H9 (cell line): ENCODE measurements around the gene GARNL3. TPM values are rescaled to one million over a fixed set of nuclear protein-coding genes. Genes with fewer than 3 reads are reported as not detected.

Source experiments
- DNase-seq: peaks from one replicate; pipeline ENCODE4 v3.0.0-alpha.2; 2017
- H2AFZ ChIP-seq: one replicate; pipeline ENCODE4 v1.6.1; 2013; ENCODE audit warnings: mild to moderate bottlenecking, low read length, control low read depth, moderate library complexity
- H2AK5ac ChIP-seq: 2 replicates; pipeline ENCODE4 v1.6.1; 2013; ENCODE audit warnings: low read length, control low read depth, mixed read lengths; ENCODE audit not compliant: insufficient read length
- H2BK120ac ChIP-seq: one replicate; pipeline ENCODE4 v1.6.1; 2013; ENCODE audit warnings: low read depth, mild to moderate bottlenecking, low read length, control low read depth, inconsistent platforms; ENCODE audit not compliant: poor library complexity, severe bottlenecking
- H2BK12ac ChIP-seq: 2 replicates; pipeline ENCODE4 v1.6.1; 2013; ENCODE audit warnings: low read length, control low read depth, mixed read lengths, low read depth; ENCODE audit not compliant: insufficient read length
- H2BK15ac ChIP-seq: 2 replicates; pipeline ENCODE4 v1.6.1; 2013; ENCODE audit warnings: low read depth, low read length, control low read depth
- H2BK20ac ChIP-seq: one replicate; pipeline ENCODE4 v1.6.1; 2013; ENCODE audit warnings: low read depth, mild to moderate bottlenecking, low read length, control low read depth, inconsistent platforms; ENCODE audit not compliant: poor library complexity, severe bottlenecking
- H2BK5ac ChIP-seq: 2 replicates; pipeline ENCODE4 v1.6.1; 2013; ENCODE audit warnings: low read length, control low read depth, mixed read lengths; ENCODE audit not compliant: insufficient read length
- H3K14ac ChIP-seq: 2 replicates; pipeline ENCODE4 v1.6.1; 2013; ENCODE audit warnings: low read length, control low read depth; ENCODE audit not compliant: insufficient read depth
- H3K18ac ChIP-seq: 2 replicates; pipeline ENCODE4 v1.6.1; 2013; ENCODE audit warnings: low read depth, mild to moderate bottlenecking, mixed read lengths, low read length, control low read depth; ENCODE audit not compliant: insufficient read length
- H3K23ac ChIP-seq: 2 replicates; pipeline ENCODE4 v1.6.1; 2013; ENCODE audit warnings: low read length, control low read depth, mixed read lengths, low read depth; ENCODE audit not compliant: insufficient read length
- H3K23me2 ChIP-seq: 2 replicates; pipeline ENCODE4 v1.6.1; 2013; ENCODE audit warnings: low read depth, mild to moderate bottlenecking, mixed read lengths, low read length, control low read depth; ENCODE audit not compliant: insufficient read length, poor library complexity, severe bottlenecking
- H3K27ac ChIP-seq: 2 replicates; pipeline ENCODE4 v1.5.1; 2013; ENCODE audit warnings: low read length, control low read depth, mixed read lengths, low read depth; ENCODE audit not compliant: insufficient read length
- H3K27me3 ChIP-seq: 2 replicates; pipeline ENCODE4 v1.6.1; 2013; ENCODE audit warnings: low read length, control low read depth, inconsistent platforms; ENCODE audit not compliant: insufficient read depth
- H3K4ac ChIP-seq: 2 replicates; pipeline ENCODE4 v1.6.1; 2013; ENCODE audit warnings: low read depth, mild to moderate bottlenecking, control low read depth, inconsistent platforms, low read length, moderate library complexity
- H3K4me1 ChIP-seq: 2 replicates; pipeline ENCODE4 v1.6.1; 2013; ENCODE audit warnings: low read length, control low read depth, inconsistent platforms; ENCODE audit not compliant: insufficient read depth
- H3K4me2 ChIP-seq: 2 replicates; pipeline ENCODE4 v1.6.1; 2013; ENCODE audit warnings: low read length, control low read depth, mixed read lengths; ENCODE audit not compliant: insufficient read length, insufficient read depth
- H3K56ac ChIP-seq: 2 replicates; pipeline ENCODE4 v1.6.1; 2013; ENCODE audit warnings: low read depth, mild to moderate bottlenecking, mixed read lengths, low read length, control low read depth; ENCODE audit not compliant: insufficient read length
- H3K79me1 ChIP-seq: 2 replicates; pipeline ENCODE4 v1.6.1; 2013; ENCODE audit warnings: low read depth, mild to moderate bottlenecking, moderate library complexity, low read length, control low read depth, inconsistent platforms; ENCODE audit not compliant: insufficient read depth, poor library complexity, severe bottlenecking
- H3K79me2 ChIP-seq: 2 replicates; pipeline ENCODE4 v1.6.1; 2013; ENCODE audit warnings: low read length, control low read depth, inconsistent platforms; ENCODE audit not compliant: insufficient read depth
- H3K9ac ChIP-seq: 2 replicates; pipeline ENCODE4 v1.6.1; 2013; ENCODE audit warnings: low read length, control low read depth, mixed read lengths; ENCODE audit not compliant: insufficient read length; ENCODE audit errors: extremely low read depth
- H3K9me3 ChIP-seq: one replicate; pipeline ENCODE4 v1.6.1; 2013; ENCODE audit warnings: low read depth, low read length, inconsistent platforms; ENCODE audit not compliant: control insufficient read depth
- H3T11ph ChIP-seq: one replicate; pipeline ENCODE4 v1.6.1; 2013; ENCODE audit warnings: mild to moderate bottlenecking, low read length, control low read depth, inconsistent platforms
- H4K20me1 ChIP-seq: one replicate; pipeline ENCODE4 v1.6.1; 2013; ENCODE audit not compliant: control insufficient read depth, insufficient read length, insufficient read depth
- H4K5ac ChIP-seq: 2 replicates; pipeline ENCODE4 v1.6.1; 2013; ENCODE audit warnings: low read depth, mild to moderate bottlenecking, mixed read lengths, low read length, control low read depth; ENCODE audit not compliant: insufficient read length
- H4K8ac ChIP-seq: replicated peaks from 2 replicates; pipeline ENCODE4 v1.6.1; 2013; ENCODE audit warnings: low read length, control low read depth, mixed read lengths, low read depth; ENCODE audit not compliant: insufficient read length
- H4K91ac ChIP-seq: 2 replicates; pipeline ENCODE4 v1.6.1; 2013; ENCODE audit warnings: low read depth, mild to moderate bottlenecking, moderate library complexity, mixed read lengths, low read length, control low read depth; ENCODE audit not compliant: insufficient read length
- H3K27ac Mint-ChIP-seq, 3 experiments: 2 replicates in 2 of 3; 3 replicates in 1 of 3; pipeline ENCODE4 v1.8.0; 2020 to 2021; ENCODE audit warnings: mixed read lengths in 3 of 3, mild to moderate bottlenecking in 1 of 3, moderate library complexity in 1 of 3
- H3K27me3 Mint-ChIP-seq: 2 replicates; pipeline ENCODE4 v1.8.0; 2021; ENCODE audit warnings: low read depth, mild to moderate bottlenecking, moderate library complexity, mixed read lengths
- H3K36me3 Mint-ChIP-seq, 3 experiments: 2 replicates in 2 of 3; 3 replicates in 1 of 3; pipeline ENCODE4 v1.8.0; 2020 to 2021; ENCODE audit warnings: low read depth in 3 of 3, mixed read lengths in 3 of 3; ENCODE audit not compliant: insufficient read depth in 1 of 3
- H3K4me1 Mint-ChIP-seq, 2 experiments: 2 replicates each; pipeline ENCODE4 v1.8.0; 2020; ENCODE audit warnings: mixed read lengths in 2 of 2
- H3K4me3 Mint-ChIP-seq, 2 experiments: 2 replicates in 1 of 2; 3 replicates in 1 of 2; pipeline ENCODE4 v1.8.0; 2020 to 2021; ENCODE audit warnings: mild to moderate bottlenecking in 2 of 2, mixed read lengths in 2 of 2, moderate library complexity in 1 of 2
- H3K9me3 Mint-ChIP-seq, 2 experiments: 2 replicates in 1 of 2; 3 replicates in 1 of 2; pipeline ENCODE4 v1.8.0; 2020; ENCODE audit warnings: mild to moderate bottlenecking in 2 of 2, mixed read lengths in 2 of 2, moderate library complexity in 1 of 2
- CTCF ChIP-seq: fragments of 200-600 bp; sonication (generic); conservative IDR thresholded peaks from 3 replicates; pipeline ENCODE4 v1.8.0; 2021; ENCODE audit warnings: antibody characterized with exemption, mild to moderate bottlenecking
- WGBS: extraction: QIAGEN DNeasy Blood & Tissue Kit; methylation state at CpG from one replicate; pipeline ENCODE4 v1.1.7; 2013; ENCODE audit warnings: missing lambda C conversion rate, low lambda C conversion rate, mixed read lengths; ENCODE audit not compliant: insufficient read length; ENCODE audit errors: extremely low coverage; 5-methylcytosine and 5-hydroxymethylcytosine counted together
- total RNA-seq: library from RNA; stranded (reverse); gene quantifications from 2 replicates; pipeline ENCODE4 v1.2.1, GENCODE V29; 2021

Gene GARNL3
- total RNA-seq, 1 experiment from 2014 or later, result 8.7 TPM

- Histone ChIP-seq H2BK120ac (no peak overlapping the region), H3K56ac (no peak overlapping the region), H3K27ac (no peak overlapping the region), H3K4me1 (no peaks in the 10 kb centered on the region), H4K8ac (no peak overlapping the region), H3K14ac (no peak overlapping the region; the same call in 1 of the 2 replicates), H3K79me1 (no peaks in the 10 kb centered on the region), H2BK5ac (no peak overlapping the region), H3K23me2 (no peaks in the 10 kb centered on the region), H3K9ac (no peak overlapping the region), H2BK20ac (no peak overlapping the region), H3K4ac (no peak overlapping the region), H3T11ph (no peak overlapping the region), H3K27me3 (no peaks in the 10 kb centered on the region), H2BK15ac (no peak overlapping the region), H3K23ac (no peak overlapping the region), H2BK12ac (no peak overlapping the region), H3K18ac (no peak overlapping the region), H4K20me1 (no peaks in the 10 kb centered on the region), H2AFZ (no peak overlapping the region), H3K4me2 (no peak overlapping the region), H3K9me3 (no peaks in the 10 kb centered on the region), H4K91ac (no peak overlapping the region), H2AK5ac (no peak overlapping the region), H3K79me2 (no peaks in the 10 kb centered on the region), H4K5ac (no peak overlapping the region)
- Mint-ChIP-seq H3K4me3 (no peak overlapping the region), H3K27ac (no peak overlapping the region), H3K4me1 (peaks cover 4 to 7% of the 10 kb centered on the region in 2 experiments), H3K9me3 (no peaks in the 10 kb centered on the region), H3K27me3 (peaks cover 8% of the 10 kb centered on the region; the same call in 1 of the 2 replicates), H3K36me3 (no peaks in the 10 kb centered on the region; a peak in 1 of 7 replicates)
- no CpG with 5 or more reads among the region's 5 CpGs for WGBS
- TF ChIP-seq CTCF, result no peak
- DNase-seq, result no peak
These were observed 47.7 kb upstream of the GARNL3 start for GRCh38 chr9:127216888-127217217.
